Stimulated activated naive B cell treated with anti-CD40 and anti-IgM and Interleukin-4, amounts not matched to agents 10 μg/mL and 1 μg/mL and 100 μg/mL, for 72 hours (primary cell): ENCODE data around the gene ENPP7.
"Not testable (repeated sequence)": the region's sequence is repeated elsewhere in the genome, so short reads cannot be mapped to it uniquely, and the experiment has no call there.

Experiments
- ATAC-seq, 2 donors: fragments of 150-1000 bp; cut with Tn5 transposase; replicated peaks; 2 replicates each; pipeline ENCODE4 v1.10.0; 2021; ENCODE audit warnings: moderate library complexity in 1 of 2
- DNase-seq: peaks from one replicate; pipeline ENCODE4 v3.0.0; 2021
- H3K27ac Mint-ChIP-seq: one replicate; pipeline ENCODE4 v1.8.0; 2022; ENCODE audit warnings: mild to moderate bottlenecking, mixed read lengths
- H3K27me3 Mint-ChIP-seq, 2 donors: one replicate each; pipeline ENCODE4 v1.8.0; 2022; ENCODE audit warnings: mixed read lengths in 2 of 2
- H3K36me3 Mint-ChIP-seq, 2 donors: one replicate each; pipeline ENCODE4 v1.8.0; 2022; ENCODE audit warnings: mixed read lengths in 2 of 2, mild to moderate bottlenecking in 1 of 2
- H3K4me1 Mint-ChIP-seq, 2 donors: one replicate each; pipeline ENCODE4 v1.8.0; 2022; ENCODE audit warnings: mixed read lengths in 2 of 2, mild to moderate bottlenecking in 1 of 2
- H3K4me3 Mint-ChIP-seq, 2 donors: one replicate each; pipeline ENCODE4 v1.8.0; 2022; ENCODE audit warnings: mild to moderate bottlenecking in 2 of 2, mixed read lengths in 2 of 2, moderate library complexity in 1 of 2
- H3K9me3 Mint-ChIP-seq, 2 donors: one replicate each; pipeline ENCODE4 v1.8.0; 2022; ENCODE audit warnings: mixed read lengths in 2 of 2, mild to moderate bottlenecking in 1 of 2

The ENPP7 gene

DNA sequence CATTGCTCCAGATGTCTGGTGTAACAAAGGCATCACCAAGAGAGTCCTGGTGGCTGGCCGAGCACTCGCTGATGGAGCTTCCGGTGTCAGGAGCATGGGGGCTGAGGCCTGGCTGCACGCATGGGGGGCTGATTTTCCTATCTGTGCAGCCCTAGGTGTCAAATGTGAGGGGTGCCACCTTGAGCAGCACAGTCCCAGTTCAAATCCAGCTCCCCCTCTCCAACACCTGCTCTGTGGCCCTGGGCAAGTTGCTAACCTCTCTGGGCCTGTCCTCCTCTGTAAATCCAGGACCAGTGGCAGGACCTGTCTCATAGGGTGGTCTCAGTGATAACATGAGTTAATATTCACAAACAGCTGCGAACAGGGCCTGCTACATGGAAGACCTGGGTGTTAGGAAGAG is 12.9 kb downstream of the ENPP7 start:
- no peak overlapping the region for H3K27ac Mint-ChIP-seq
- H3K27me3 Mint-ChIP-seq = peaks cover 65 to 69% of the 10 kb centered on the region in 2 donors
- no peaks in the 10 kb centered on the region for H3K9me3 Mint-ChIP-seq
- no peak overlapping the region for H3K4me3 Mint-ChIP-seq
- no peak for DNase-seq
- no peaks in the 10 kb centered on the region for H3K36me3 Mint-ChIP-seq
- peaks cover 15 to 37% of the 10 kb centered on the region in 2 donors for H3K4me1 Mint-ChIP-seq
- ATAC-seq = no peak

DNA sequence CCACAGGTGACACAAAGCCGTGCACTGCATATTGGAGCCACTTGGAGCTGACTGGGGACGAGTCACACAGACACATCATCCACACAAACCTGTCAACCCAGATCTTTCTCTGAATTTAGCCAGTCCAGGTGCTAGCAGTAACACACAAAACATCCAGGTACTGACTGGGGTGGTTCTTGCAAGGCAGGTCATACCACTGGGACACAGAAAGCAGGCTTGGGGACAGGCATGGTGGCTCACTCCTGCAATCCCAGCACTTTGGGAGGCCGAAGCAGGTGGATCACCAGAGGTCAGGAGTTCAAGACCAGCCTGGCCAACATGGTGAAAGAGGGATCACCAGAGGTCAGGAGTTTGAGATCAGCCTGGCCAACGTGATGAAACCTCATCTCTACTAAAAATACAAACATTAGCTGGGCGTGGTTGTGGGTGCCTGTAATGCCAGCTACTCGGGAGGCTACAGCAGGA is 14.9 kb downstream of the ENPP7 start:
- H3K27me3 Mint-ChIP-seq = peaks cover 46 to 54% of the 10 kb centered on the region in 2 donors
- no peaks in the 10 kb centered on the region for H3K9me3 Mint-ChIP-seq
- H3K27ac Mint-ChIP-seq = no peak overlapping the region
- H3K36me3 Mint-ChIP-seq = no peaks in the 10 kb centered on the region
- DNase-seq (no peak), ATAC-seq (peak in 1 of 2 donors; percentile 6)
- peaks cover 12 to 32% of the 10 kb centered on the region in 2 donors for H3K4me1 Mint-ChIP-seq
- H3K4me3 Mint-ChIP-seq = no peak overlapping the region

DNA sequence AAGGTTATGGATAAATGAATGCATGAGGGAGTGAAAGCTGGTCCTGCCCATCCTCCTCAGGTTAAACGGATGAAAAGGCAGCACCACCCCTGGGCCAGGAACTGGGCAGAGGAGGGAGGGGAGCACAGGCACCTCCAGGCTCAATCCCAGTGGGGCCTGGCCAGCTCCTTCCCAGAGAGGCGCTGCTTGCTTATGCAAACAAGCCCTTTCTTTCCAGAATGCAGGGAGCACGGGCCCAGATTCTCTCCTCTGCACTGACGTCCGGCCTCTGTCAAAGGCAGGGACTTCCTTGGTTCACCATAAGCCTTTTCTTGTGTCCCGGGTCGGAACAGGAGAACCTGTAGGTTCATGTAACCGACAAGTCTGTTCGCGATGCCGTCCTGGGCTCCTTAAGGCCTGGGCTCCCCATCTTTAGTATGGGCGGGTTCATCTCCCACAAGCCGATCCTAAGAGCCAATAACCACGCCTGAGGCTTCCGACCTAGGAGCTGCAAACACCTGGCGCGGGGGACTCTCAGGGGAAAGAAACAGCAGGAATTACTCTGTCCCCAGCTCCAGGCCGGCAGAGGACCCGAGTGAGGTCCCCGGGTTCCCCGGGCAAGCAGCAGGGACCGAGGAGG is 16.3 kb downstream of the ENPP7 start:
- ATAC-seq = no peak
- H3K27me3 Mint-ChIP-seq = peaks cover 46 to 53% of the 10 kb centered on the region in 2 donors
- peak overlapping the region; percentile 29 to 48 for H3K4me3 Mint-ChIP-seq
- no peaks in the 10 kb centered on the region for H3K9me3 Mint-ChIP-seq
- H3K27ac Mint-ChIP-seq = peak overlapping the region; percentile 42
- no peaks in the 10 kb centered on the region for H3K36me3 Mint-ChIP-seq
- DNase-seq = no peak
- H3K4me1 Mint-ChIP-seq = peaks cover 10 to 25% of the 10 kb centered on the region in 2 donors

DNA sequence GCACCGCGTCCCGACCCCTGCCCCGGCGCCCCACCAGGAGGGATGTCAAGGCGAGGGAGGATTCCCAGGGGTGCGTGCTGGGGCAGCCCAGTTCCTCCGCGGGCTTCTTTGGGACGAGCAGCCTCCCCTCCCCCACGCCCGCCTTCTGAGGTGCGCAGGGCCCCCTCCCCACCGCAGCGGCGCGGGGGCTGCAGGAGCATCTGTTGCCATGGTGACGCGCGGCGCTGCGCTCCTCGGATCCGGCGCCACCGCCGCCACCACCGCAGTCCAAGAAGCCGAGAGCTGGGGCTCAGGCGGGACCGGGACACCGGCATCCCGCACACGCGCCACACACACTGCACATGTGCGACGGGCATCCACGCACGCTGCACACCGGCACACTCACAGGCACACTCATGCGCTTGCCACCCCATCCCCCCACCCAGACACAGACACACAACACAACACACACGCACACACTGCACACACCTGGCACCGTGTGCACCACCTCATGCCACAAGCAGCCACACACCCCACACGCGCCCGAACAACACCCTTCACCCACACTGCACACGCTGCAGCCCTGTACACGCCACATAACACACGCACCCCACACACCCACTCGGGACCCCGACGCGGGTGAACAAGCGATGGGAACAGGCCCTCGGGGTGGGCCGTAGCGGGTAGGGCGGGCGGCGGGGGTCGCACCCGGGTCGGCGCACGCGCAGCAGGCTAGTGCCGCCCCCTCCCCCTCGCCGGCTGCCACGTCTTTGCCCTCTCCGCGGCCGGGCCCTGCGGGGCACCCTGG is 17.0 kb downstream of the ENPP7 start:
- Mint-ChIP-seq H3K4me1 (peaks cover 10 to 21% of the 10 kb centered on the region in 2 donors), H3K36me3 (no peaks in the 10 kb centered on the region), H3K27ac (peak overlapping the region; percentile 75), H3K4me3 (peak overlapping the region; percentile 62 to 73), H3K27me3 (peaks cover 42 to 50% of the 10 kb centered on the region in 2 donors), H3K9me3 (no peaks in the 10 kb centered on the region)
- ATAC-seq (no peak), DNase-seq (no peak)

DNA sequence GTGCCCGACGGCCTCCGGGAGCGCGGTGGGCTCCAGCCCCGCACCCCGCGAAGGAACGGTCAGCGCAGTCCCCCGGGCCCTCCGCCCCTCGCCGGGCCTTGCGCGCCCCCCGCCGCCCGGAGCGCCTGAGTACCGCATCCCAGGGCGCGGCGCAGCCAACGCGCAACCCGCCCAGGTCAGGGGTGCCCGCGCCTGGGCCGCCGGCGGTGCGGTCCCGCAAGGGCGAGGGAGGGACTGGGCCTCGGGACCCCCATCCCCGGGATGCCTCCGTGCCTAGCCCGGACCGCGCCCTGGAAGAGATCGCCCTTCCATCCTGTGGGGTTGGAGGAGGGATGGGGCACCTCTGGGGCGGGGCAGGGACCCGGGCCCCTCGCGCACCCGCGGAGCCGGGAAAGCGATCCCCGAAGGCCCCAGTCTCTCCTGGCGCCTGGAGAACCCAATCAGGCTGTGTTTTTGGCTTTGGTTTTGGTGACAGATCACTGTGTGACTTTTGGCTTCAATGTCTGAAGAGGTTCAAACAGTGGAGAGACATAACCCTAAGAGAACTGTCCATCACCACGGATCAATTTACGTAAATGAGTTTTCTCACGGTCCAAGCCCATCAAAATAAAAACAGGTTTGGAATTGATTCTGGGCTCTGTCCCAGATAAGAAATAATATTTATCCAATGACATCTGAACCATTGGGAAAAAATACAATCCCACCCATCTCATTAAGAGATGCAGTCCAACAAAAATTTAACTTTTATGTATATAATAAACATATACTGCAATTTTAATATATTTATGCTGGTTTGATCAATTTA is 17.8 kb downstream of the ENPP7 start:
- Mint-ChIP-seq H3K4me1 (peaks cover 10 to 21% of the 10 kb centered on the region in 2 donors), H3K9me3 (no peaks in the 10 kb centered on the region), H3K27me3 (peaks cover 41 to 43% of the 10 kb centered on the region in 2 donors), H3K27ac (no peak overlapping the region), H3K4me3 (no peak overlapping the region), H3K36me3 (no peaks in the 10 kb centered on the region)
- no peak for DNase-seq
- ATAC-seq = no peak

DNA sequence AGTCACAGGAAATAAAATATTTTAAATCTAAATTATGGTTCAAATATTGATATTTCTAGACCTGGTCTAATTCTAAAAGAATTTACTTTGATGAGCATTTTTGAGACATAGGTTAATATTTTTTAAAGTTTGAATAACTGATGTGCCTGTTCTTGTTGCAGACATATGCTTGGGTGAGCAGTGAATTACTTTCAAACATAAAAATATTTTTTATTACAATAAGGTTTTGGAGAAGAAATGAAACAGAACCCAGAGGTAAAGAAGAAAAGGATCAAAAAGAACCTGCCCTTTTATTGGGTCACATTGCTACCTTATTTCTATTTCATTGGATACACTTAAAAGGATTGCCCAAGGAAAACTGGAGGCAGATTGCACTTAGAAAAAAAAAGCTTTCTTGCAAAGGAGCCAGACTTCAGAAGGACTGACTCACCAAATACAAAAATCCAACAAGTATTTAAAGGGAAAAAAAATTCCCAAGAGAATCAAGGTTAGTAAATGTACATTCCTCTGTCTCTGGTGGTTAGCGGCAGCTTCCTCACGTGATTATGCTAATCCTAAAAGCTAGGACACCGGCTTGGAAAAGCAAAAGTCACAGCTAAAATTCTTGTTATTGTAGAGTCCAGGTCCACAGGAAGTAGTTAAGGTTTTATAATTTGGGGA is 18.5 kb downstream of the ENPP7 start:
- Mint-ChIP-seq H3K9me3 (no peaks in the 10 kb centered on the region), H3K36me3 (no peaks in the 10 kb centered on the region), H3K27ac (no peak overlapping the region), H3K27me3 (peaks cover 42 to 44% of the 10 kb centered on the region in 2 donors), H3K4me3 (no peak overlapping the region), H3K4me1 (peaks cover 10 to 21% of the 10 kb centered on the region in 2 donors)
- DNase-seq (no peak), ATAC-seq (no peak)

DNA sequence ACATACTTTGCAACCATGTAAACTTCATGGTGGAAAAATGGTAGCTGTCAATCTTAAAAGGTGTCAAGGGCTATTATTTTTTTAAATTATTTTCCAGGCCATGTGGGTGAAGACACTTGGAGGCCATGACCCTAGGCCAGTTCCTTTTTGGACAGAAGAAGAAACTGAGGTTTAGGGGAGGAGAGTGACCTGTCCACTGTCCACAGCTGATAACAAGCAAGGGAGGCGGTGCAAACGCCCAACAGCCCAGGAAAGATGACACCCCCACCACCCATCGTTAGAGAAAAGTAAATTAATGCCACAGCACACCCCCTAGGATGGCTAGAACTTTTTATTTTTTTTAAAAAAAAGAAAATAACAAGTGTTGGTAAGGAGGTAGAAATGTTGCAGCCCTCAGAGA is 19.2 kb downstream of the ENPP7 start:
- Mint-ChIP-seq H3K4me1 (peaks cover 10 to 21% of the 10 kb centered on the region in 2 donors), H3K36me3 (no peaks in the 10 kb centered on the region), H3K27ac (no peak overlapping the region), H3K4me3 (no peak overlapping the region), H3K27me3 (peaks cover 42 to 45% of the 10 kb centered on the region in 2 donors), H3K9me3 (no peaks in the 10 kb centered on the region)
- no peak for DNase-seq
- ATAC-seq = no peak

DNA sequence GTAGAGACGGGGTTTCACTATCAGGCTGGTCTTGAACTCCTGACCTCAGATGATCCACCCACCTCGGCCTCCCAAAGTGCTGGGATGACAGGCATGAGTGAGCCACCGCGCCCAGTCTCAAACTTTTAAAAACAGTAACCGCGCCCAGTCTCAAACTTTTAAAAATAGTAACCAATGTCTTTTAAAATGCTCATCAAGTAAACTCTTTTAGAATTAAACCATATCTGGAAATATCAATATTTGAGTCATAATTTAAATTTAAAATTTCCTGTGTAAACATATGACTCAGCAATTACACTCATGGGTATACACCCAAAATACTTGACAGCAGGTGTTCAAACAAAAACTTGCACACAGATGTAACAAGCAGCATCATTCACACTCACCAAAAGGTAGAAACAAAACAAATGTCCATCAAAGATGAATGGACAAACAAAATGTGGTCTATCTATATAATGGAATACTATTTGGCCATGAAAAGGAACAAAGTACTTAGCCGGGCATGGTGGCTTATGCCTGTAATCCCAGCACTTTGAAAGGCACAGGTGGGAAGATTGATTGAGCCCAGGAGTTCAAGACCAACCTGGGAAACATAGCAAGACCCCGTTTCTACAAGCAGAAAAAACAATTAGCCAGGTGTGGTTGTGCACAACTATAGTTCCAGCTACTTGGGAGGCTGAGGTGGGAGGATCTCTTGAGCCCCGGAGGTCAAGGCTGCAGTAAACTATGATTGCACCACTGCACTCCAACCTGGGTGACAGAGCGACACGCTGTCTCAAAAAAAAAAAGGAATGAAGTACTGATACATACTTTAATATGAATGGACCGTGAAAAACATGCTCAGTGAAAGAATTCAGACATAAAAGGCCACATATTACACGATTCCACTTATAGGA is 20.2 kb downstream of the ENPP7 start:
- no peak for ATAC-seq
- H3K27ac Mint-ChIP-seq = no peak overlapping the region
- peaks cover 10 to 21% of the 10 kb centered on the region in 2 donors for H3K4me1 Mint-ChIP-seq

DNA sequence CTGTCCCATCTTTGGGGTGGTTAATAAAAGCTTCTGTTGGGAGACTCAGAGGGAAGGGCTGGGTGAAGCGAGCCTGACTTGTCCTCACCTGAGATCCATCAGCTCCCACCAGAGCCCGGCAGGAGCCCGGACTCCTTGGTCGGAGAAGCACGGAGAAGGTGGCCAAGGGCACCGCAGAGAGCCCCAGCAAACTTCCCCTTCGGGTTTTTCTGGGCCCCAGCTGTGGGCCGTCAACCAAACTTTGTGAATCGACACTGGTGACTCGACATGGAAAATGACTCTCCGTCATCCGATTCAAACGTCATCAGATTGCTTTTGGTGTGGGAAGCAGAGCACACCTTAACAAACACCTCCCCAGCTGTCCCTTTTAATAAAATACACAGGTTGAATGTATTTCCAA is 21.4 kb downstream of the ENPP7 start:
- Mint-ChIP-seq H3K4me3 (no peak overlapping the region), H3K4me1 (peaks cover 6 to 9% of the 10 kb centered on the region in 2 donors)
- DNase-seq = peak; percentile 29

More for the DNA sequence above, 20.2 kb downstream of the ENPP7 start:
- no peaks in the 10 kb centered on the region for H3K36me3 Mint-ChIP-seq
- no peak overlapping the region for H3K4me3 Mint-ChIP-seq
- no peaks in the 10 kb centered on the region for H3K9me3 Mint-ChIP-seq
- peaks cover 39 to 42% of the 10 kb centered on the region in 2 donors for H3K27me3 Mint-ChIP-seq
- no peak for DNase-seq

DNA sequence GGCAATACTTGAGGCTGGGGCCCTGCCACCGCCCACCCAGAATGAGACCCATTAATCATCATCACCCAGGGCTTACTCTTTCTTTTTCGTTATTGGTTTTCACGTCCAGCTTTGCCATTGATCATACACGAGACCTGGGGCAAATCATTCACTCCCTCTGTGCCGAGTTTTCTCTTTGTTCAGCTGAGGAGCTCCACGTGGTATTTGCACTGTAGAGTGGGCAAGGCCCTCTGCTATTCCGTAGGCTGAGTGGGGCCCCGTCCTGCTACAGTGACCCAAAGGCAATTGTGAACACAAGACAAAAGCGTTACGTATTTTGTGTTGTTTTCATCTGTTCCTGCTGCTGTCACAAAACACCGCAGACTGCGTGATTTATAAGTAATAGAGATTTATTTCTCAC is 23.6 kb downstream of the ENPP7 start:
- DNase-seq (no peak), ATAC-seq (no peak)
- Mint-ChIP-seq H3K4me3 (no peak overlapping the region), H3K36me3 (no peaks in the 10 kb centered on the region), H3K9me3 (no peaks in the 10 kb centered on the region), H3K4me1 (no peaks in the 10 kb centered on the region), H3K27me3 (peaks cover 33 to 48% of the 10 kb centered on the region in 2 donors), H3K27ac (no peak overlapping the region)

More for the DNA sequence above, 21.4 kb downstream of the ENPP7 start:
- Mint-ChIP-seq H3K9me3 (no peaks in the 10 kb centered on the region), H3K36me3 (no peaks in the 10 kb centered on the region), H3K27me3 (peaks cover 33 to 40% of the 10 kb centered on the region in 2 donors), H3K27ac (no peak overlapping the region)
- ATAC-seq = peak; percentile 61 to 77

DNA sequence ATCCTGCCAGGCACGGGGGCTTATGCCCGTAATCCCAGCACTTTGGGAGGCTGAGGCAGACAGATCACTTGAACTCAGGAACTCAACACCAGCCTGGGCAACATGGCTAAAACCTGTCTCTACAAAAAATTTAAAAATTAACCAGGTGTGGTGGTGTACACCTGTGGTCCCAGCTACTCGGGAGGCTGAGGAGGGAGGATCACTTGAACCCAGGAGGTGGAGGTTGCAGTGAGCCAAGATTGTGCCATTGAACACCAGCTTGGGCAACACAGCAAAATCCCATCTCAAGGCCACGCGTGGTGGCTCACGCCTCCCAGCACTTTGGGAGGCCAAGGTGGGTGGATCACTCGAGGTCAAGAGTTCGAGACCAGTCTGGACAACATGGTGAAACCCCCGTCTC is 24.2 kb downstream of the ENPP7 start:
- H3K27me3 Mint-ChIP-seq = peaks cover 31 to 51% of the 10 kb centered on the region in 2 donors
- not testable (repeated sequence) for H3K4me3 Mint-ChIP-seq, H3K9me3 Mint-ChIP-seq, DNase-seq, H3K4me1 Mint-ChIP-seq, H3K36me3 Mint-ChIP-seq, ATAC-seq, H3K27ac Mint-ChIP-seq

DNA sequence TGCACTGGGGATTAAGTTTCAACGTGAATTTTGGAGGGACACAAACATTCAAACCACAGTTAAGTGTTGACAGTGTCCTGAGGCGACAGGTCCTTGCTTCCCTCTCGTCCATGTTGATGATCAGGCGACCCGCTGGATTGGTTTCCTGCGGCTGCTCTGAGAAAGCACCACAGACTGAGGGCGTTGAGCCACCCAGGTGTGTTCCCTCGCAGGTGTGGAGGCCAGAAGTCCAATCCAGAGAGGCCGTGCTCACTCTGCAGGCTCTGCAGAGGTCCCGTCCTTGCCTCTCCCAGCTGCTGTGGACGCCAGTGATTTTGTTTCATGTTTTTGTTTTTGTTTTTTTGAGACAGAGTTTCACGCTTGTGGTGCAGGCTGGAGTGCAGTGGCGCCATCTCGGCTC is 24.8 kb downstream of the ENPP7 start:
- no peak overlapping the region for H3K27ac Mint-ChIP-seq
- no peak overlapping the region for H3K4me3 Mint-ChIP-seq
- no peaks in the 10 kb centered on the region for H3K36me3 Mint-ChIP-seq
- peaks cover 27 to 55% of the 10 kb centered on the region in 2 donors for H3K27me3 Mint-ChIP-seq
- H3K9me3 Mint-ChIP-seq = no peaks in the 10 kb centered on the region
- ATAC-seq (no peak), DNase-seq (no peak)
- no peaks in the 10 kb centered on the region for H3K4me1 Mint-ChIP-seq

DNA sequence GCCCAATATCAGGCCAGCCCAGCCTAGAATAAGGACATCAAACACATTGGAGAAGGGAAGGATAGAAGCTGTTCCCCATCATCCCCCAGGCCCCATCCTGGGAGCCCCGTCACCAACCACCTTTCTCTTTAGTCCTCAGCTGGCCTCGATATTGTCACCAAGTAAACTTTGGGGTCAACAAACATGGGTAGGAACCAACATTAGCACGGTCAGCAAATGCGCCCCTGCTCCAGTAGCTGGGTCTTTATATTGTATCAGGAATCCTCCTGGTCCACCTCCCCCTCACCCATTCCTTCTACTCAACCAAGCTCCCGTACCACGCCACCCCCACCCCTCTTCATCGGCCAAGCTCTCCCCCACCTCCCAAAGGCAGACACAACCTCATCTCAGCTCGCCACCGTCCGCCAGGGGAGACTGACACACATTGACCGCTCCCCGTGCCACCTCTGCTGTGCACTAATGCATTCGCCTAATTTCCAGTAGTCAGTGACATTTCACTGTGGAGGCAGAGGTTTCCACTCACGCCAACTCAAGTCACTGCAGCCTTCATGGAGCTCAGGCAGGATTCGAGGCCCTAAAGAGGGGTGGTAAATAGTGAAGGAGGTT is 26.5 kb downstream of the ENPP7 start:
- ATAC-seq (no peak), DNase-seq (no peak)
- no peaks in the 10 kb centered on the region for H3K4me1 Mint-ChIP-seq
- no peak overlapping the region for H3K27ac Mint-ChIP-seq
- H3K9me3 Mint-ChIP-seq = no peaks in the 10 kb centered on the region
- no peaks in the 10 kb centered on the region for H3K36me3 Mint-ChIP-seq
- H3K27me3 Mint-ChIP-seq = peaks cover 19 to 40% of the 10 kb centered on the region in 2 donors
- H3K4me3 Mint-ChIP-seq = no peak overlapping the region
